HT-29 (cell line): ENCODE data around the gene ZC3H12D. TPM values are rescaled to one million over a fixed set of nuclear protein-coding genes. Genes with fewer than 3 reads are reported as not detected.
"Not testable (repeated sequence)": the region's sequence is repeated elsewhere in the genome, so short reads cannot be mapped to it uniquely, and the experiment has no call there.

ENCODE experiments used
- DNase-seq: peaks from one replicate; pipeline ENCODE4 v3.0.0-alpha.2; 2015; ENCODE audit warnings: low spot score
- total RNA-seq: library from RNA; depleted of rRNA; stranded (reverse); fragments of >200 nt; shearing (Covaris generic); gene quantifications from 2 replicates; pipeline ENCODE4 v1.2.3, GENCODE V29; 2014

The ZC3H12D gene
- total RNA-seq, 1 experiment from 2014 or later = not detected

DNA sequence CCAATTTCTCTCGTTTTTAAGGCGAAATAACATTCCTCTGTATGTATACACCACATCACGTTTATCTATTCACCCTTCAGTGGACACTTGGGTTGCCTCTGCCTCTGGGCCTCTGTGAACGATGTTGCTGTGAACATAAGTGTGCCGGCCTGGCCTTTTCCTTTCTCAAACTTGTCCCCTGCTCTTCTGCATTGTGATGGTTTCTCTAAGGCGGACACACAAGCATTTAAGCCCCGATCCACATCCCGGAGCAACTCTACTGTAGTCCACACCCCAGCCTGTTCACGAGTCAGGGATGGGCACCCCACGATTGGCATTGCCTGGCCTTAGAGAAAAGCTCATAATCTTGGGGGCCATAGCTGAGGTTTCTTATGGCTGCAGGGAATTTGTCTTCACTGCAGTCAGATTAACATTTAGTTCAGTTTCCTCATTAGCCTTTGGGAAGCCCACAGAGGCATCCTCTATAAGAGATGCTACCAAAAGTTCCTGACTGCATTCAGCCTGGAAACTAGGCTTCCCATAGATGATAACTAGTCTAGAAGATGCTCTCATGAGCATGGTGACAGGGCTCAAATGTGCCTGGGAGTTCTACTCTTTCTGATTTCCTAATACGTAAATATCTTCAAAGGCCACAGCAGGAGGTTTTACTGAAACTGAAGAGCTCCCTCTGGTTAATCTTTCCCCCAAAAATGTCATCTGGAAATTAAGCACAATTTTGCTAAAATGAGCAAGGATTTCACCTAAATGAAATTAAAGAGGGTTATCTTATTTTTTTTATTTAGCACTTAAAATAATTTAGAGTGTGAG is 762 bp downstream of the ZC3H12D start:
- DNase-seq = no peak

GRCh38 chr6:149483334-149483725 is 1.5 kb downstream of the ZC3H12D start:
- no peak for DNase-seq

- DNase-seq = no peak
These were observed 2.1 kb downstream of the ZC3H12D start for GRCh38 chr6:149482545-149483333.

- DNase-seq = no peak
These were observed 4.1 kb downstream of the ZC3H12D start for GRCh38 chr6:149480502-149481280.

GRCh38 chr6:149478631-149479314 is 6.0 kb downstream of the ZC3H12D start:
- no peak for DNase-seq

DNA sequence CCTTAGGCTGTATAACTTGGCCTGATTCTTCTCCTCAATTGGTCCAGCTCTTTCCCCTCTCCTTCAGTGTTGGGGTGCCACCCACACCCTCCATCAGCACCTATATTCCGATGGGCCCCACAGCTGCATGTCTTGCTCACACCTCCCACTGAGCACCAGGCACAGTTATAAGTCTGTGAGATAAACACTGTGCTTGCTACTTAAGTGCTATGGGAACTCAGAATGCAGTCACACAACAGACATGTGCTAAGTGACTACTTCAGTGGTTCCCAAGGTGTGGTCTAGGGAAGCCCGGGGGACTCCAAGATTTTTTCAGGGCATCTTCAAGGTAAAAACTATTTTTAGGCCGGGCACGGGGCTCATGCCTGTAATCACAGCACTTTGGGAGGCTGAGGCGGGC is 7.3 kb downstream of the ZC3H12D start:
- no peak for DNase-seq

- DNase-seq = no peak
These were observed 7.9 kb downstream of the ZC3H12D start for GRCh38 chr6:149476789-149477455.

- DNase-seq = no peak
These were observed 10.5 kb downstream of the ZC3H12D start for GRCh38 chr6:149474108-149474935.

DNA sequence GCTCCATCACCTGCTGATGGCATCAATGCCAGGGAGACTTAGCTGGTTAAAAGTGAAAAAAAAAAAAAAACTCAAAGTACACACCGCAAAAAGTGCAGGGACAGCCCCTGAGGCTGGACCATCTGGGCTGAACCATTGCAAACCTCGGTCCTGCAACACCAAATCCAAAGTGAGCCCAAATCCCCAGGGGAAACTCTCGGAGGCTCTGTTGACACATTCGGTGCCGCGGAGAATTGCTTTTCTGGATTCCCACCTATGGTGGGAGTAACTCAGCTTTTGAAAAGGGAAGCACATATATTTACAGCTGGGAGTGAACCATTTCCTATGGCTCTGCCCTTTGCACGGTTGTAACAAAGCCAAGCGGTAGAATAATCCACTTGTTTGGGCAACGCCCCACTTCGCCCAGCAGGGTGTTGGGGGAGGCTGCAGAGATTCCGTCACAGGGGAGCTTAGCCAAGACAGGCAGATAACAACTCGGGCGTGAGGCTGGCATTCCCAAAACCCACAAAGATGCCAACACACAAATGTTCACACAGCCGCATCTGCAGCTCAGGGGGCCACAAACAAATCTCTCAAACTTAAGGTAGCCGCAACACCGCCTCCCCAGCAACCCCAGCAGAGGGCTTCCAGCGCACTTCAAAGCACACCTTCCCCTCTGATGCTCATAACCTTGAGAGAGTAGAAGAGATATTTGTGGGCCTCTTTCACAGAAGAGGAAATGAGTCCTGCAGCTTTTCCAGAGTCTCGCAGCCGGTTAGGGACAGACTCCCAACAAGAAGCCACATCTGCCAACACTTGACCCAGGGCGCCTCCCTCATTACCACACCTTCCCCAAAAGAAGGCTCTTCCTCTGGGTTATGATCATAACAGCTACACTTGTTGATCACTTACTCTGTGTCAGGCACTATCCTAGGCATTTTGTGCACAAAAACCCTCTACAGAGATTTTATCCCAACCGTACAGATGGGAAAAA is 11.4 kb downstream of the ZC3H12D start:
- DNase-seq = no peak

- DNase-seq = no peak
These were observed 12.6 kb downstream of the ZC3H12D start for GRCh38 chr6:149472241-149472640.

GRCh38 chr6:149471801-149472200 is 13.0 kb downstream of the ZC3H12D start:
- no peak for DNase-seq

- DNase-seq = no peak
These were observed 13.9 kb downstream of the ZC3H12D start for GRCh38 chr6:149470948-149471347.

DNA sequence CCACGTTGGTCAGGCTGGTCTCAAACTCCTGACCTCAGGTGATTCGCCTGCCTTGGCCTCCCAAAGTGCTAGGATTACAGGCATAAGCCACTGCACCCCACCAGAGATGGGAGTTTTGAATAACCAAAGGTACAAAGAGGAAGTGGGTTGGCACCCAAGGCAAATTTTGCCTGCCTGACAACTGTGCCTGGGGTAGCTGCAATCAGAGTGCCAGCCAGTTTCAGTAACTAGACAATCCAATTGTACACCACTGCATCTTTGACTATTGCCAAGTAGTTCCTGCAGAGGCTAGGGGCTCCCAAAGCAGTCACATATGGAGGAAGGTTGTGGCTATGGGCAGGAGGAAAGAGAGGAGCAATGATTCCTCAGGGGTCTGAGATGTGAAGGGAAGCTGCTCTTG is 16.6 kb downstream of the ZC3H12D start:
- no peak for DNase-seq

GRCh38 chr6:149467265-149467664 is 17.5 kb downstream of the ZC3H12D start:
- DNase-seq = no peak

DNA sequence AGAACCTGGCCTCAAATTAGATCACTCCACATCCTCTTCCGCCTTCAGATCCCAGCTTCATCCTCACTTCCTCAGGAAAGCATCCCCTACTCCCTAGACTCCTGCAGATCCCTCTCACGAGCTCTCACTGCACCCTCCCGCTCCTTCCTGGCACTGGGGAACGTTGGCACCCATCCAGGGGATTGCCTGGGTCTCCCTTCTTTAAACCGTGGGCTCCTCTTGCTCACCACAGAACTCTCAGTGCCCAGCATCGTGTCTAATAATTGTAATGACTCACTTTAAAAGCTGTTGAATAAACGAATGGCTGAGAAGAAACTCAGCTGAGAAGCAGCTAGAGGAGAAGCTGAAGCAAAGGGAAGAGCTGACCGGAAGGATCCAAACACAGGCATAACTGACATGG is 20.4 kb downstream of the ZC3H12D start:
- no peak for DNase-seq

- no peak for DNase-seq
These were observed 21.0 kb downstream of the ZC3H12D start for GRCh38 chr6:149463781-149464180.

GRCh38 chr6:149462712-149463111 is 22.1 kb downstream of the ZC3H12D start:
- not testable (repeated sequence) for DNase-seq

DNA sequence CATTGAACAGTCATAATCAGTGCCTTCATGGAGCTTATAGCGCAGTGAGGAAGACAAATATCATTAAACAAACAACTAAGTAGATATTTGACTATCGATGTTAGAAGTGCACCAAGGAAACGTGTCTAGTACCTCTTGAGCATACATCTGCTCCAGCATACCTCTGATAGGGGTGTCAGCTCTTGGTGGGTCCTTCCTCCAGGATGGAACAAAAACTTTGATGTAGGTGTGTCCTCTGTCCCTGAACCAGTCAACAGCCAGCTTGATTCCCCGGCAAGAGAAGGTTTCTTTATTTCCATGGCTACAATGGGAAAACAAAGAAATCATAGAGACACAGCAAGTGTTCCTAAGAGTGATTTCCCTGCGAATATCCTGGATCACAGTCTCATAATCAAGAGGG is 23.1 kb downstream of the ZC3H12D start:
- no peak for DNase-seq

GRCh38 chr6:149460249-149460648 is 24.6 kb downstream of the ZC3H12D start:
- not testable (repeated sequence) for DNase-seq
